ENCODE measurements around the gene FOSL2.

FOSL2 gene

GRCh38 chr2:28395334-28396061, 2.8 kb downstream of the FOSL2 start:
- no peak for DNase-seq (ENCODE audit: low spot score)

GRCh38 chr2:28397043-28397381, 4.4 kb downstream of the FOSL2 start:
- DNase-seq (ENCODE audit: low spot score): no peak

- no peak for DNase-seq (ENCODE audit: low spot score)
These were observed 5.6 kb downstream of the FOSL2 start for GRCh38 chr2:28398101-28398834.

GRCh38 chr2:28399289-28399688, 6.6 kb downstream of the FOSL2 start:
- DNase-seq (ENCODE audit: low spot score): no peak

GRCh38 chr2:28399956-28400355, 7.3 kb downstream of the FOSL2 start:
- DNase-seq (ENCODE audit: low spot score): no peak

- DNase-seq (ENCODE audit: low spot score): no peak
These were observed 7.8 kb downstream of the FOSL2 start for GRCh38 chr2:28400419-28400818.

GRCh38 chr2:28400921-28401320, 8.3 kb downstream of the FOSL2 start:
- DNase-seq (ENCODE audit: low spot score): no peak

- DNase-seq (ENCODE audit: low spot score): no peak
These were observed 8.8 kb downstream of the FOSL2 start for GRCh38 chr2:28401411-28401810.

- no peak for DNase-seq (ENCODE audit: low spot score)
These were observed 9.4 kb downstream of the FOSL2 start for GRCh38 chr2:28401948-28402550.

GRCh38 chr2:28403370-28403956, 10.8 kb downstream of the FOSL2 start:
- no peak for DNase-seq (ENCODE audit: low spot score)

GRCh38 chr2:28404086-28404485, 11.4 kb downstream of the FOSL2 start:
- no peak for DNase-seq (ENCODE audit: low spot score)

GRCh38 chr2:28405537-28405936, 12.9 kb downstream of the FOSL2 start:
- DNase-seq (ENCODE audit: low spot score): no peak

GRCh38 chr2:28406276-28407096, 13.8 kb downstream of the FOSL2 start:
- no peak for DNase-seq (ENCODE audit: low spot score)

GRCh38 chr2:28407131-28407975, 14.7 kb downstream of the FOSL2 start:
- no peak for DNase-seq (ENCODE audit: low spot score)

- DNase-seq (ENCODE audit: low spot score): no peak
These were observed 15.5 kb downstream of the FOSL2 start for GRCh38 chr2:28407976-28408690.

GRCh38 chr2:28408764-28409599, 16.3 kb downstream of the FOSL2 start:
- no peak for DNase-seq (ENCODE audit: low spot score)

GRCh38 chr2:28411166-28411755, 18.6 kb downstream of the FOSL2 start:
- no peak for DNase-seq (ENCODE audit: low spot score)

GRCh38 chr2:28411956-28412609, 19.4 kb downstream of the FOSL2 start:
- DNase-seq (ENCODE audit: low spot score): no peak
